ENCODE results near the gene PSTPIP1. TPM values are rescaled to one million over a fixed set of nuclear protein-coding genes. Genes with fewer than 3 reads are reported as not detected.

The PSTPIP1 gene
- total RNA-seq, 1 experiment from 2014 or later, result 1.5 TPM

DNA sequence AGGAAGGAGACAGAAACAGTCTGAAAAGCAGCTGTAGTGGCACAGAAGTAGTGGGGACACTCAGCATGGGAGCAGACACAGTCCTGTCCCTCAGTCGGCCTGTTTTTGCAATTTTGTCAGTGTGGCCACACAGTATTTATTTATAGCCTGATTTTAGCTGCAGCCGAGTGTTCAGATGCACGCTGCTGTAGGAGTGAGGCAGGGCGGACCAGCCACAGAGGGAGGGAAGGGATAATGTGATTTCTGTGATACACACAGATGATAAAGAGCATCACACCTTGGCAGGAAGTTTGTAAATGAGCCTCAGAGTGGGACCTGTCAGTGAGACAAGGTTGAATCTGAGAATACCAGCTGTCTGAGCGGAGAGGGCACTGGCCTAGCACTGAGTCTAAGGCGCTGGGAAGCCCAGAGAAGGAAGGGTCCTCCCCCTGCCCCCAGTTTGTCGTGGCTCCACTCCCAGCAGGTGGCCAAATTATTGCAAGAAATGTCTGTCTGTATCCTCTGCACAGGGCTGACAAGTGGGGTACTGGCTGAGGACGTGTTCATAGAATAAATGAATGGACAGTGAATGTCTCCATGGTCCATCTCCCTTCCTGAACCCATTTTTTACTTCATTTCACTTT, 3.8 kb downstream of the PSTPIP1 start:
- no peaks in the 10 kb centered on the region for H3K27me3 Mint-ChIP-seq (ENCODE audit: low read depth)
- ATAC-seq (no peak), DNase-seq (ENCODE audit: low spot score) (no peak)
- TF ChIP-seq, protein P1, sequence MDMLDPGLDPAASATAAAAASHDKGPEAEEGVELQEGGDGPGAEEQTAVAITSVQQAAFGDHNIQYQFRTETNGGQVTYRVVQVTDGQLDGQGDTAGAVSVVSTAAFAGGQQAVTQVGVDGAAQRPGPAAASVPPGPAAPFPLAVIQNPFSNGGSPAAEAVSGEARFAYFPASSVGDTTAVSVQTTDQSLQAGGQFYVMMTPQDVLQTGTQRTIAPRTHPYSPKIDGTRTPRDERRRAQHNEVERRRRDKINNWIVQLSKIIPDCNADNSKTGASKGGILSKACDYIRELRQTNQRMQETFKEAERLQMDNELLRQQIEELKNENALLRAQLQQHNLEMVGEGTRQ (CRISPR knock-in tag; IDR thresholded peaks at IDR 0.05), result no peak
- no peak for TF ChIP-seq NR1H2 (CRISPR knock-in tag; IDR thresholded peaks at IDR 0.05)
- no peak for TF ChIP-seq GRHL2 (CRISPR knock-in tag; IDR thresholded peaks at IDR 0.05; ENCODE audit: insufficient replicate concordance, severe bottlenecking)
- TF ChIP-seq, protein P2, sequence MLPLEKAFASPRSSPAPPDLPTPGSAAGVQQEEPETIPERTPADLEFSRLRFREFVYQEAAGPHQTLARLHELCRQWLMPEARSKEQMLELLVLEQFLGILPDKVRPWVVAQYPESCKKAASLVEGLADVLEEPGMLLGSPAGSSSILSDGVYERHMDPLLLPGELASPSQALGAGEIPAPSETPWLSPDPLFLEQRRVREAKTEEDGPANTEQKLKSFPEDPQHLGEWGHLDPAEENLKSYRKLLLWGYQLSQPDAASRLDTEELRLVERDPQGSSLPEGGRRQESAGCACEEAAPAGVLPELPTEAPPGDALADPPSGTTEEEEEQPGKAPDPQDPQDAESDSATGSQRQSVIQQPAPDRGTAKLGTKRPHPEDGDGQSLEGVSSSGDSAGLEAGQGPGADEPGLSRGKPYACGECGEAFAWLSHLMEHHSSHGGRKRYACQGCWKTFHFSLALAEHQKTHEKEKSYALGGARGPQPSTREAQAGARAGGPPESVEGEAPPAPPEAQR (CRISPR knock-in tag; IDR thresholded peaks at IDR 0.05), result no peak
- no peak for TF ChIP-seq ZNF232 (CRISPR knock-in tag; IDR thresholded peaks at IDR 0.05)
- TF ChIP-seq, protein P3, sequence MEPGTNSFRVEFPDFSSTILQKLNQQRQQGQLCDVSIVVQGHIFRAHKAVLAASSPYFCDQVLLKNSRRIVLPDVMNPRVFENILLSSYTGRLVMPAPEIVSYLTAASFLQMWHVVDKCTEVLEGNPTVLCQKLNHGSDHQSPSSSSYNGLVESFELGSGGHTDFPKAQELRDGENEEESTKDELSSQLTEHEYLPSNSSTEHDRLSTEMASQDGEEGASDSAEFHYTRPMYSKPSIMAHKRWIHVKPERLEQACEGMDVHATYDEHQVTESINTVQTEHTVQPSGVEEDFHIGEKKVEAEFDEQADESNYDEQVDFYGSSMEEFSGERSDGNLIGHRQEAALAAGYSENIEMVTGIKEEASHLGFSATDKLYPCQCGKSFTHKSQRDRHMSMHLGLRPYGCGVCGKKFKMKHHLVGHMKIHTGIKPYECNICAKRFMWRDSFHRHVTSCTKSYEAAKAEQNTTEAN (CRISPR knock-in tag; IDR thresholded peaks at IDR 0.05), result no peak
- TF ChIP-seq SP1 (CRISPR knock-in tag; conservative IDR thresholded peaks at IDR 0.05), result no peak
- TF ChIP-seq, protein P4, sequence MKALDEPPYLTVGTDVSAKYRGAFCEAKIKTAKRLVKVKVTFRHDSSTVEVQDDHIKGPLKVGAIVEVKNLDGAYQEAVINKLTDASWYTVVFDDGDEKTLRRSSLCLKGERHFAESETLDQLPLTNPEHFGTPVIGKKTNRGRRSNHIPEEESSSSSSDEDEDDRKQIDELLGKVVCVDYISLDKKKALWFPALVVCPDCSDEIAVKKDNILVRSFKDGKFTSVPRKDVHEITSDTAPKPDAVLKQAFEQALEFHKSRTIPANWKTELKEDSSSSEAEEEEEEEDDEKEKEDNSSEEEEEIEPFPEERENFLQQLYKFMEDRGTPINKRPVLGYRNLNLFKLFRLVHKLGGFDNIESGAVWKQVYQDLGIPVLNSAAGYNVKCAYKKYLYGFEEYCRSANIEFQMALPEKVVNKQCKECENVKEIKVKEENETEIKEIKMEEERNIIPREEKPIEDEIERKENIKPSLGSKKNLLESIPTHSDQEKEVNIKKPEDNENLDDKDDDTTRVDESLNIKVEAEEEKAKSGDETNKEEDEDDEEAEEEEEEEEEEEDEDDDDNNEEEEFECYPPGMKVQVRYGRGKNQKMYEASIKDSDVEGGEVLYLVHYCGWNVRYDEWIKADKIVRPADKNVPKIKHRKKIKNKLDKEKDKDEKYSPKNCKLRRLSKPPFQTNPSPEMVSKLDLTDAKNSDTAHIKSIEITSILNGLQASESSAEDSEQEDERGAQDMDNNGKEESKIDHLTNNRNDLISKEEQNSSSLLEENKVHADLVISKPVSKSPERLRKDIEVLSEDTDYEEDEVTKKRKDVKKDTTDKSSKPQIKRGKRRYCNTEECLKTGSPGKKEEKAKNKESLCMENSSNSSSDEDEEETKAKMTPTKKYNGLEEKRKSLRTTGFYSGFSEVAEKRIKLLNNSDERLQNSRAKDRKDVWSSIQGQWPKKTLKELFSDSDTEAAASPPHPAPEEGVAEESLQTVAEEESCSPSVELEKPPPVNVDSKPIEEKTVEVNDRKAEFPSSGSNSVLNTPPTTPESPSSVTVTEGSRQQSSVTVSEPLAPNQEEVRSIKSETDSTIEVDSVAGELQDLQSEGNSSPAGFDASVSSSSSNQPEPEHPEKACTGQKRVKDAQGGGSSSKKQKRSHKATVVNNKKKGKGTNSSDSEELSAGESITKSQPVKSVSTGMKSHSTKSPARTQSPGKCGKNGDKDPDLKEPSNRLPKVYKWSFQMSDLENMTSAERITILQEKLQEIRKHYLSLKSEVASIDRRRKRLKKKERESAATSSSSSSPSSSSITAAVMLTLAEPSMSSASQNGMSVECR (CRISPR knock-in tag; IDR thresholded peaks at IDR 0.05; ENCODE audit: borderline replicate concordance), result no peak
- TF ChIP-seq ZBTB21 (CRISPR knock-in tag; IDR thresholded peaks at IDR 0.05; ENCODE audit: borderline replicate concordance), result no peak
- TF ChIP-seq, protein P5, sequence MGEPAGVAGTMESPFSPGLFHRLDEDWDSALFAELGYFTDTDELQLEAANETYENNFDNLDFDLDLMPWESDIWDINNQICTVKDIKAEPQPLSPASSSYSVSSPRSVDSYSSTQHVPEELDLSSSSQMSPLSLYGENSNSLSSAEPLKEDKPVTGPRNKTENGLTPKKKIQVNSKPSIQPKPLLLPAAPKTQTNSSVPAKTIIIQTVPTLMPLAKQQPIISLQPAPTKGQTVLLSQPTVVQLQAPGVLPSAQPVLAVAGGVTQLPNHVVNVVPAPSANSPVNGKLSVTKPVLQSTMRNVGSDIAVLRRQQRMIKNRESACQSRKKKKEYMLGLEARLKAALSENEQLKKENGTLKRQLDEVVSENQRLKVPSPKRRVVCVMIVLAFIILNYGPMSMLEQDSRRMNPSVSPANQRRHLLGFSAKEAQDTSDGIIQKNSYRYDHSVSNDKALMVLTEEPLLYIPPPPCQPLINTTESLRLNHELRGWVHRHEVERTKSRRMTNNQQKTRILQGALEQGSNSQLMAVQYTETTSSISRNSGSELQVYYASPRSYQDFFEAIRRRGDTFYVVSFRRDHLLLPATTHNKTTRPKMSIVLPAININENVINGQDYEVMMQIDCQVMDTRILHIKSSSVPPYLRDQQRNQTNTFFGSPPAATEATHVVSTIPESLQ (CRISPR knock-in tag; IDR thresholded peaks at IDR 0.05), result no peak
- TF ChIP-seq, protein P6, sequence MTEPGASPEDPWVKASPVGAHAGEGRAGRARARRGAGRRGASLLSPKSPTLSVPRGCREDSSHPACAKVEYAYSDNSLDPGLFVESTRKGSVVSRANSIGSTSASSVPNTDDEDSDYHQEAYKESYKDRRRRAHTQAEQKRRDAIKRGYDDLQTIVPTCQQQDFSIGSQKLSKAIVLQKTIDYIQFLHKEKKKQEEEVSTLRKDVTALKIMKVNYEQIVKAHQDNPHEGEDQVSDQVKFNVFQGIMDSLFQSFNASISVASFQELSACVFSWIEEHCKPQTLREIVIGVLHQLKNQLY (CRISPR knock-in tag; IDR thresholded peaks at IDR 0.05), result no peak
- no peak for TF ChIP-seq ETV6 (CRISPR knock-in tag; IDR thresholded peaks at IDR 0.05)
- no peak for TF ChIP-seq NFATC4 (CRISPR knock-in tag; IDR thresholded peaks at IDR 0.05)
- TF ChIP-seq, protein P7, sequence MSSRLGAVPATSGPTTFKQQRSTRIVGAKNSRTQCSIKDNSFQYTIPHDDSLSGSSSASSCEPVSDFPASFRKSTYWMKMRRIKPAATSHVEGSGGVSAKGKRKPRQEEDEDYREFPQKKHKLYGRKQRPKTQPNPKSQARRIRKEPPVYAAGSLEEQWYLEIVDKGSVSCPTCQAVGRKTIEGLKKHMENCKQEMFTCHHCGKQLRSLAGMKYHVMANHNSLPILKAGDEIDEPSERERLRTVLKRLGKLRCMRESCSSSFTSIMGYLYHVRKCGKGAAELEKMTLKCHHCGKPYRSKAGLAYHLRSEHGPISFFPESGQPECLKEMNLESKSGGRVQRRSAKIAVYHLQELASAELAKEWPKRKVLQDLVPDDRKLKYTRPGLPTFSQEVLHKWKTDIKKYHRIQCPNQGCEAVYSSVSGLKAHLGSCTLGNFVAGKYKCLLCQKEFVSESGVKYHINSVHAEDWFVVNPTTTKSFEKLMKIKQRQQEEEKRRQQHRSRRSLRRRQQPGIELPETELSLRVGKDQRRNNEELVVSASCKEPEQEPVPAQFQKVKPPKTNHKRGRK (CRISPR knock-in tag; IDR thresholded peaks at IDR 0.05; ENCODE audit: borderline replicate concordance), result no peak
- TF ChIP-seq, protein P8, sequence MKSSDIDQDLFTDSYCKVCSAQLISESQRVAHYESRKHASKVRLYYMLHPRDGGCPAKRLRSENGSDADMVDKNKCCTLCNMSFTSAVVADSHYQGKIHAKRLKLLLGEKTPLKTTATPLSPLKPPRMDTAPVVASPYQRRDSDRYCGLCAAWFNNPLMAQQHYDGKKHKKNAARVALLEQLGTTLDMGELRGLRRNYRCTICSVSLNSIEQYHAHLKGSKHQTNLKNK (CRISPR knock-in tag; IDR thresholded peaks at IDR 0.05), result no peak
- no peak for TF ChIP-seq ZNF219 (CRISPR knock-in tag; IDR thresholded peaks at IDR 0.05; ENCODE audit: borderline replicate concordance)
- POLR2A ChIA-PET, result no interaction called here
- H3K36me3 Mint-ChIP-seq, result no peaks in the 10 kb centered on the region
- H3K27ac Mint-ChIP-seq, result no peak overlapping the region
- no peaks in the 10 kb centered on the region for H3K9me3 Mint-ChIP-seq
- no peaks in the 10 kb centered on the region for H3K4me1 Mint-ChIP-seq
- H3K4me3 Mint-ChIP-seq, result no peak overlapping the region
- CTCF ChIA-PET, result interaction anchor here (0.9 to 1.7 kb wide), 3 partner anchors 25 to 36 kb away, joined by 3 to 7 read pairs (median 6); no protein-coding TSS in a partner anchor

Measured in WTC11 (cell line).